Neural progenitor cell (in vitro differentiated cells): ENCODE results near the gene ARFGAP1.

Source experiments
- EZH2 ChIP-seq: fragments of 200-600 bp; sonication (generic); IDR thresholded peaks from 2 replicates; pipeline ENCODE4 v1.6.1; 2017; ENCODE audit warnings: antibody characterized with exemption, mild to moderate bottlenecking, moderate library complexity
- TF ChIP-seq, protein P1 (sequence below): fragments of 200-600 bp; sonication (generic); IDR thresholded peaks from 2 replicates; pipeline ENCODE4 v1.5.1; 2017; ENCODE audit warnings: antibody characterized with exemption, mild to moderate bottlenecking

DNA sequence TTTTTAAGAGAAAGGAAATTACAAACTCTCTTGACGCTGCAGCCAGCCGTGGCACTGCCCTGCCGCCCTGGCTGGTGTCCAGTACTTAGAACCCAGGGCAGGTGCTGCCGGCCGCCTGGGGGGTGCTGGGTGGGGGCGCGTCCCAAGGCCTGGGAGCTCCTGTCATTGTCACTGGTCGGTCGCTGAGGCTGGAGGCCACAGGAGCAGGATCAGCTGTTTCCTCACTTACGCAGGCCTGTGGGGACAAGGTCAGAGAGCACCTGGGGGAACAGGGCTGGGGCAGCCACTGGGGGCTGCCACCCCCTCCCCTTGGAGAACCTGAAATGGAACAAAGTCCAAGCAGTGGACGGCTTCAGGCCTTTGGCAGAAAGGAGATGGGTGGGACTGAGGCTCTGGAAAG lies 31.3 kb upstream of the ARFGAP1 start:
- TF ChIP-seq, protein P1, sequence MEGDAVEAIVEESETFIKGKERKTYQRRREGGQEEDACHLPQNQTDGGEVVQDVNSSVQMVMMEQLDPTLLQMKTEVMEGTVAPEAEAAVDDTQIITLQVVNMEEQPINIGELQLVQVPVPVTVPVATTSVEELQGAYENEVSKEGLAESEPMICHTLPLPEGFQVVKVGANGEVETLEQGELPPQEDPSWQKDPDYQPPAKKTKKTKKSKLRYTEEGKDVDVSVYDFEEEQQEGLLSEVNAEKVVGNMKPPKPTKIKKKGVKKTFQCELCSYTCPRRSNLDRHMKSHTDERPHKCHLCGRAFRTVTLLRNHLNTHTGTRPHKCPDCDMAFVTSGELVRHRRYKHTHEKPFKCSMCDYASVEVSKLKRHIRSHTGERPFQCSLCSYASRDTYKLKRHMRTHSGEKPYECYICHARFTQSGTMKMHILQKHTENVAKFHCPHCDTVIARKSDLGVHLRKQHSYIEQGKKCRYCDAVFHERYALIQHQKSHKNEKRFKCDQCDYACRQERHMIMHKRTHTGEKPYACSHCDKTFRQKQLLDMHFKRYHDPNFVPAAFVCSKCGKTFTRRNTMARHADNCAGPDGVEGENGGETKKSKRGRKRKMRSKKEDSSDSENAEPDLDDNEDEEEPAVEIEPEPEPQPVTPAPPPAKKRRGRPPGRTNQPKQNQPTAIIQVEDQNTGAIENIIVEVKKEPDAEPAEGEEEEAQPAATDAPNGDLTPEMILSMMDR: no peak
- TF ChIP-seq EZH2: no peak
